IMR-90 (cell line): ENCODE data around the gene CDT1. TPM values are rescaled to one million over a fixed set of nuclear protein-coding genes. Genes with fewer than 3 reads are reported as not detected.

Source experiments
- ATAC-seq: fragments of 200-7000 bp; cut with Tn5 transposase; 2 replicates; pipeline ENCODE4 v1.9.1; 2020; ENCODE audit warnings: low read depth, mild to moderate bottlenecking, moderate library complexity
- BruUV-seq: library from RNA; stranded (reverse); fragments of 400-500 nt; replicated peaks from 2 replicates; lab custom pipeline; 2021; lab: Mats Ljungman, UMichigan
- CTCF ChIA-PET: fragments of 300-600 bp; formaldehyde crosslinking; extraction: SDS; loops from one replicate; lab custom pipeline; 2021; ENCODE audit warnings: antibody characterized with exemption; lab: Yijun Ruan, JAX
- POLR2A ChIA-PET: fragments of 300-600 bp; sonication (Branson Sonifier 250); formaldehyde crosslinking; loops from one replicate; lab custom pipeline; 2022; ENCODE audit warnings: antibody characterized with exemption; ENCODE audit not compliant: unreplicated experiment; lab: Charles Lee
- DNase-seq: peaks from one replicate; pipeline ENCODE4 v3.0.0; 2013
- H2AFZ ChIP-seq: replicated peaks from 2 replicates; pipeline ENCODE3; 2013; ENCODE audit warnings: low read length, mild to moderate bottlenecking; ENCODE audit not compliant: poor library complexity
- H2AK5ac ChIP-seq: 2 replicates; pipeline ENCODE4 v1.6.1; 2013; ENCODE audit warnings: low read depth, low read length, inconsistent platforms
- H2AK9ac ChIP-seq: replicated peaks from 2 replicates; pipeline ENCODE3; 2013; ENCODE audit warnings: mild to moderate bottlenecking, low read depth, low read length, moderate library complexity; ENCODE audit not compliant: poor library complexity
- H2BK120ac ChIP-seq: 2 replicates; pipeline ENCODE4 v1.6.1; 2013; ENCODE audit warnings: low read depth, low read length, inconsistent platforms
- H2BK15ac ChIP-seq: 3 replicates; pipeline ENCODE4 v1.6.1; 2013; ENCODE audit warnings: low read depth, low read length, inconsistent platforms
- H2BK20ac ChIP-seq: 2 replicates; pipeline ENCODE4 v1.6.1; 2013; ENCODE audit warnings: low read depth, mild to moderate bottlenecking, inconsistent platforms, low read length, moderate library complexity
- H2BK5ac ChIP-seq: 2 replicates; pipeline ENCODE4 v1.6.1; 2013; ENCODE audit warnings: mild to moderate bottlenecking, low read depth, low read length, inconsistent platforms; ENCODE audit not compliant: poor library complexity, severe bottlenecking
- H3K14ac ChIP-seq: replicated peaks from 2 replicates; pipeline ENCODE4 v1.6.1; 2013; ENCODE audit warnings: low read depth, low read length, inconsistent platforms
- H3K18ac ChIP-seq: 2 replicates; pipeline ENCODE4 v1.6.1; 2013; ENCODE audit warnings: low read depth, low read length, control low read depth
- H3K23ac ChIP-seq: 2 replicates; pipeline ENCODE4 v1.6.1; 2013; ENCODE audit warnings: low read depth, low read length, inconsistent platforms
- H3K27ac ChIP-seq: 2 replicates; pipeline ENCODE4 v1.5.1; 2013; ENCODE audit warnings: mild to moderate bottlenecking, control low read depth, low read length; ENCODE audit not compliant: insufficient read depth
- H3K27me3 ChIP-seq: 2 replicates; pipeline ENCODE4 v1.6.1; 2013; ENCODE audit warnings: low read length; ENCODE audit not compliant: control insufficient read depth, insufficient read depth
- H3K36me3 ChIP-seq: 2 replicates; pipeline ENCODE4 v1.6.1; 2013; ENCODE audit warnings: low read length, mixed read lengths; ENCODE audit not compliant: control insufficient read depth, insufficient read depth
- H3K4ac ChIP-seq: 2 replicates; pipeline ENCODE4 v1.6.1; 2013; ENCODE audit warnings: low read depth, low read length, inconsistent platforms
- H3K4me1 ChIP-seq: 2 replicates; pipeline ENCODE4 v1.6.1; 2013; ENCODE audit warnings: low read length, mixed read lengths; ENCODE audit not compliant: control insufficient read depth, insufficient read depth
- H3K4me2 ChIP-seq: 2 replicates; pipeline ENCODE4 v1.6.1; 2013; ENCODE audit warnings: low read depth, mild to moderate bottlenecking, control low read depth, low read length, moderate library complexity
- H3K4me3 ChIP-seq: 2 replicates; pipeline ENCODE4 v1.5.1; 2013; ENCODE audit warnings: low read depth, mild to moderate bottlenecking, control low read depth, low read length, moderate library complexity; ENCODE audit not compliant: insufficient read depth
- H3K56ac ChIP-seq: 2 replicates; pipeline ENCODE4 v1.6.1; 2013; ENCODE audit warnings: low read length, inconsistent platforms; ENCODE audit not compliant: insufficient read depth; ENCODE audit errors: extremely low read depth
- H3K79me1 ChIP-seq, 2 experiments: 2 replicates each; pipeline ENCODE4 v1.6.1; 2013; ENCODE audit warnings: low read length in 2 of 2, inconsistent platforms in 1 of 2, low read depth in 1 of 2
- H3K9ac ChIP-seq: 2 replicates; pipeline ENCODE4 v1.6.1; 2013; ENCODE audit warnings: low read depth, low read length, control low read depth
- H3K9me1 ChIP-seq: 2 replicates; pipeline ENCODE4 v1.6.1; 2013; ENCODE audit warnings: low read length, inconsistent platforms; ENCODE audit not compliant: insufficient read depth
- H3K9me3 ChIP-seq: 2 replicates; pipeline ENCODE4 v1.6.1; 2013; ENCODE audit warnings: low read length; ENCODE audit not compliant: control insufficient read depth, insufficient read depth
- H4K20me1 ChIP-seq: 2 replicates; pipeline ENCODE4 v1.6.1; 2013; ENCODE audit warnings: low read length, inconsistent platforms; ENCODE audit not compliant: insufficient read depth
- H4K5ac ChIP-seq: 2 replicates; pipeline ENCODE4 v1.6.1; 2013; ENCODE audit warnings: mild to moderate bottlenecking, low read depth, low read length, control low read depth
- H4K8ac ChIP-seq, 2 experiments: 2 replicates each; pipeline ENCODE4 v1.6.1; 2013; ENCODE audit warnings: low read depth in 2 of 2, low read length in 2 of 2, control low read depth in 1 of 2, inconsistent platforms in 1 of 2
- H4K91ac ChIP-seq: 2 replicates; pipeline ENCODE4 v1.6.1; 2013; ENCODE audit warnings: low read depth, low read length, inconsistent platforms; ENCODE audit not compliant: insufficient read depth
- CEBPB ChIP-seq: IDR thresholded peaks from 2 replicates; pipeline ENCODE4 v1.6.1; 2012; ENCODE audit warnings: low read depth, low read length, improper control_type of control experiment
- CHD1 ChIP-seq: IDR thresholded peaks from 2 replicates; pipeline ENCODE4 v1.6.1; 2012; ENCODE audit warnings: low read depth, low read length, improper control_type of control experiment
- ELK1 ChIP-seq: fragments of 150-350 bp; IDR thresholded peaks from 2 replicates; pipeline ENCODE4 v1.6.1; 2016; ENCODE audit warnings: low read depth, mild to moderate bottlenecking, low read length, moderate library complexity, borderline replicate concordance
- FOS ChIP-seq: fragments of 150-350 bp; IDR thresholded peaks from 2 replicates; pipeline ENCODE4 v1.6.1; 2016; ENCODE audit warnings: low read depth, low read length
- MAZ ChIP-seq: IDR thresholded peaks from 2 replicates; pipeline ENCODE4 v1.6.1; 2012; ENCODE audit warnings: low read depth, mild to moderate bottlenecking, low read length, improper control_type of control experiment, moderate library complexity, borderline replicate concordance
- MXI1 ChIP-seq: IDR thresholded peaks from 2 replicates; pipeline ENCODE4 v1.6.1; 2012; ENCODE audit warnings: low read depth, mild to moderate bottlenecking, low read length, moderate library complexity, borderline replicate concordance
- POLR2A ChIP-seq: IDR thresholded peaks from 2 replicates; pipeline ENCODE4 v1.6.1; 2012; ENCODE audit warnings: mild to moderate bottlenecking, low read depth, low read length
- RFX5 ChIP-seq: IDR thresholded peaks from 2 replicates; pipeline ENCODE4 v1.8.0; 2012; ENCODE audit warnings: low read depth, mild to moderate bottlenecking, low read length, moderate library complexity
- SMC3 ChIP-seq: fragments of 150-350 bp; IDR thresholded peaks from 2 replicates; pipeline ENCODE4 v1.6.1; 2016; ENCODE audit warnings: low read depth, mild to moderate bottlenecking, antibody characterized with exemption, low read length, moderate library complexity
- WGBS, 2 experiments: methylation state at CpG; one replicate each; pipeline versions ENCODE4 v1.1.5 to v1.1.7; 2013; ENCODE audit warnings: missing lambda C conversion rate in 2 of 2; ENCODE audit not compliant: insufficient read length in 1 of 2; ENCODE audit errors: extremely low coverage in 2 of 2; 5-methylcytosine and 5-hydroxymethylcytosine counted together
- dilution Hi-C: fragments of 300-500 bp; cut with HindIII; formaldehyde crosslinking; loops from one replicate; pipeline ENCODE4 v1.14.3; 2018; ENCODE audit warnings: low sequenced_read_pairs; ENCODE audit not compliant: unreplicated experiment
- in situ Hi-C: fragments of 300-500 bp; cut with MboI; formaldehyde crosslinking; loops from 3 replicates; pipeline ENCODE4 v1.14.3; 2019; ENCODE audit warnings: low sequenced_read_pairs, inconsistent platforms, mixed read lengths
- intact Hi-C: fragments of 100-400 bp; cut with micrococcal nuclease; formaldehyde crosslinking; loops from 2 replicates; pipeline ENCODE4 v1.10.0; 2022
- polyA plus RNA-seq, 3 experiments: library from polyadenylated mRNA; depleted of rRNA; stranded (reverse); fragments of >200 nt; gene quantifications; 2 replicates each; pipeline ENCODE4 v1.2.3, GENCODE V29; 2012; ENCODE audit warnings: low replicate concordance in 1 of 3
- total RNA-seq: library from RNA; depleted of rRNA; stranded (reverse); fragments of >200 nt; gene quantifications from 2 replicates; pipeline ENCODE4 v1.2.3, GENCODE V29; 2012

The CDT1 gene
- total and polyA plus RNA-seq, 2 of the 4 experiments (the other 2 are of a cell fraction) = 3.2 to 11.8 TPM

- in situ Hi-C loops (no loop called here), intact Hi-C loops (no loop called here), dilution Hi-C loops (no loop called here)
- no peak overlapping the region for H3K23ac ChIP-seq
- no peak overlapping the region for H3K9ac ChIP-seq
- no peak overlapping the region for H2AK5ac ChIP-seq
- peaks cover 9 to 64% of the 10 kb centered on the region in 2 experiments for H3K79me1 ChIP-seq
- no peak overlapping the region for H3K4me2 ChIP-seq
- H3K14ac ChIP-seq = no peak overlapping the region
- peaks cover 19% of the 10 kb centered on the region for H3K9me1 ChIP-seq
- H2BK15ac ChIP-seq = no peak overlapping the region
- no peak overlapping the region for H3K4me3 ChIP-seq
- H2BK20ac ChIP-seq = no peak overlapping the region
- DNase-seq (no peak), ATAC-seq (no peak)
- no peak overlapping the region for H4K5ac ChIP-seq
- peaks cover 93% of the 10 kb centered on the region for H4K20me1 ChIP-seq
- H4K91ac ChIP-seq = no peak overlapping the region
- no peak overlapping the region for H3K27ac ChIP-seq
- H3K4ac ChIP-seq = no peak overlapping the region
- POLR2A ChIA-PET = no interaction called here
- no peak overlapping the region for H2BK120ac ChIP-seq
- no peaks in the 10 kb centered on the region for H3K27me3 ChIP-seq
- H2AK9ac ChIP-seq = no peak overlapping the region
- H4K8ac ChIP-seq = no peak overlapping the region
- H3K4me1 ChIP-seq = peaks cover 53% of the 10 kb centered on the region
- no peak overlapping the region for H2AFZ ChIP-seq
- no peak overlapping the region for H3K56ac ChIP-seq
- no peak overlapping the region for H3K18ac ChIP-seq
- H3K9me3 ChIP-seq = no peaks in the 10 kb centered on the region
- CTCF ChIA-PET = no interaction called here
- TF ChIP-seq CHD1 (no peak), MXI1 (no peak), RFX5 (no peak), CEBPB (no peak), SMC3 (no peak), FOS (no peak), ELK1 (no peak), POLR2A (no peak), MAZ (no peak)
- 98% methylated on average over 8 of the region's 18 CpGs; no CpG with 5 or more reads in 1 of the 2 experiments for WGBS, 2 experiments
- H3K36me3 ChIP-seq = peaks cover 3% of the 10 kb centered on the region; the same call in 1 of the 2 replicates
- H2BK5ac ChIP-seq = no peak overlapping the region
- no TSS peak for BruUV-seq
Measured at GRCh38 chr16:88775825-88776224, 27.8 kb upstream of the CDT1 start.
